DND-41 (cell line): Measurements from ENCODE around the gene IL7R.

Source experiments
- ATAC-seq: fragments of 200-7000 bp; cut with Tn5 transposase; 3 replicates; pipeline ENCODE4 v1.9.1; 2021; ENCODE audit warnings: low read depth; ENCODE audit not compliant: insufficient read depth
- DNase-seq: peaks from one replicate; pipeline ENCODE4 v3.0.0-alpha.2; 2020
- H2AFZ ChIP-seq: 2 replicates; pipeline ENCODE4 v1.6.0; 2012; ENCODE audit warnings: low read depth, low read length
- H3K27ac ChIP-seq: 2 replicates; pipeline ENCODE4 v1.5.1; 2012; ENCODE audit warnings: low read length, inconsistent platforms
- H3K27me3 ChIP-seq: fragments of 200-600 bp; sonication (generic); 2 replicates; pipeline ENCODE4 v1.6.0; 2012; ENCODE audit warnings: low read length, mild to moderate bottlenecking, inconsistent platforms; ENCODE audit not compliant: insufficient read depth, poor library complexity
- H3K36me3 ChIP-seq: 2 replicates; pipeline ENCODE4 v1.5.1; 2012; ENCODE audit warnings: low read length, inconsistent platforms; ENCODE audit not compliant: insufficient read depth
- H3K4me1 ChIP-seq: 2 replicates; pipeline ENCODE4 v1.5.1; 2012; ENCODE audit warnings: mild to moderate bottlenecking, low read length; ENCODE audit not compliant: insufficient read depth
- H3K4me2 ChIP-seq: 2 replicates; pipeline ENCODE4 v1.6.0; 2012; ENCODE audit warnings: mild to moderate bottlenecking, moderate library complexity, low read length, inconsistent platforms; ENCODE audit not compliant: insufficient read depth
- H3K4me3 ChIP-seq, 2 experiments: fragments of 200-600 bp in 1 of 2; shearing (Covaris generic) in 1 of 2; 2 replicates each; pipeline ENCODE4 v1.5.1; 2012 to 2016; ENCODE audit warnings: inconsistent platforms in 2 of 2, low read length in 2 of 2, mild to moderate bottlenecking in 2 of 2, low read depth in 1 of 2, moderate library complexity in 1 of 2
- H3K79me2 ChIP-seq: 2 replicates; pipeline ENCODE4 v1.6.0; 2012; ENCODE audit warnings: low read length, inconsistent platforms; ENCODE audit not compliant: insufficient read depth
- H3K9ac ChIP-seq: 2 replicates; pipeline ENCODE4 v1.6.0; 2012; ENCODE audit warnings: low read depth, mild to moderate bottlenecking, inconsistent platforms, low read length, moderate library complexity
- H3K9me3 ChIP-seq: 2 replicates; pipeline ENCODE4 v1.5.1; 2012; ENCODE audit warnings: low read length, moderate library complexity, mild to moderate bottlenecking, inconsistent platforms; ENCODE audit not compliant: insufficient read depth, severe bottlenecking
- H4K20me1 ChIP-seq: 2 replicates; pipeline ENCODE4 v1.6.0; 2012; ENCODE audit warnings: low read length; ENCODE audit not compliant: insufficient read depth
- CTCF ChIP-seq: IDR thresholded peaks from 2 replicates; pipeline ENCODE4 v1.5.1; 2012; ENCODE audit warnings: borderline replicate concordance, low read length, moderate library complexity, mild to moderate bottlenecking; ENCODE audit not compliant: poor library complexity, severe bottlenecking; ENCODE audit errors: extremely low read depth
- EZH2 ChIP-seq: IDR thresholded peaks from 3 replicates; pipeline ENCODE4 v1.6.1; 2012; ENCODE audit warnings: borderline replicate concordance, low read depth, mild to moderate bottlenecking, moderate library complexity, low read length, inconsistent platforms; ENCODE audit not compliant: severe bottlenecking

The IL7R gene

GRCh38 chr5:35921930-35922329 is 65.2 kb downstream of the IL7R start:
- H3K36me3 ChIP-seq, result peaks cover 3% of the 10 kb centered on the region; the same call in 1 of the 2 replicates
- DNase-seq (peak; percentile 58), ATAC-seq (no peak)
- peaks cover 19% of the 10 kb centered on the region for H3K79me2 ChIP-seq
- no peaks in the 10 kb centered on the region for H4K20me1 ChIP-seq
- H3K27ac ChIP-seq, result peak overlapping the region; percentile 86
- H3K27me3 ChIP-seq, result no peaks in the 10 kb centered on the region
- H3K9me3 ChIP-seq, result peaks cover 8% of the 10 kb centered on the region
- no peak overlapping the region for H3K4me3 ChIP-seq
- peaks cover 82% of the 10 kb centered on the region for H3K4me1 ChIP-seq
- H3K4me2 ChIP-seq, result no peak overlapping the region
- no peak for TF ChIP-seq EZH2
- peak; percentile 50 for TF ChIP-seq CTCF
- H2AFZ ChIP-seq, result no peak overlapping the region
- no peak overlapping the region; the same call in 1 of the 2 replicates for H3K9ac ChIP-seq

GRCh38 chr5:35922468-35922867 is 65.8 kb downstream of the IL7R start:
- Histone ChIP-seq H3K9ac (peak overlapping the region; percentile 59; the same call in 1 of the 2 replicates), H3K4me2 (no peak overlapping the region), H3K4me1 (peaks cover 82% of the 10 kb centered on the region), H3K27ac (peak overlapping the region; percentile 86), H2AFZ (no peak overlapping the region), H3K9me3 (peaks cover 8% of the 10 kb centered on the region), H3K79me2 (peaks cover 19% of the 10 kb centered on the region), H3K36me3 (peaks cover 3% of the 10 kb centered on the region; the same call in 1 of the 2 replicates), H3K4me3 (no peak overlapping the region), H3K27me3 (no peaks in the 10 kb centered on the region), H4K20me1 (no peaks in the 10 kb centered on the region)
- DNase-seq (peak; percentile 39), ATAC-seq (no peak)
- TF ChIP-seq CTCF (peak; percentile 57), EZH2 (no peak)

GRCh38 chr5:35924122-35924949 is 67.6 kb downstream of the IL7R start:
- peaks cover 8% of the 10 kb centered on the region for H3K9me3 ChIP-seq
- peaks cover 3% of the 10 kb centered on the region; the same call in 1 of the 2 replicates for H3K36me3 ChIP-seq
- DNase-seq, result peak; percentile 52
- H2AFZ ChIP-seq, result peak overlapping the region; percentile 27
- ATAC-seq, result peak; percentile 21; the same call in 2 of the 3 replicates
- H3K4me3 ChIP-seq, result peak overlapping the region in 1 of 2 experiments; percentile 32; a peak in 2 of 4 replicates
- H3K9ac ChIP-seq, result peak overlapping the region; percentile 59
- H3K79me2 ChIP-seq, result peaks cover 19% of the 10 kb centered on the region
- no peaks in the 10 kb centered on the region for H3K27me3 ChIP-seq
- H3K4me1 ChIP-seq, result peaks cover 71% of the 10 kb centered on the region
- peak overlapping the region; percentile 63 for H3K4me2 ChIP-seq
- no peaks in the 10 kb centered on the region for H4K20me1 ChIP-seq
- H3K27ac ChIP-seq, result peak overlapping the region; percentile 86
- TF ChIP-seq EZH2 (no peak), CTCF (no peak)
